ENCODE data around the gene SYCP3. TPM values are rescaled to one million over a fixed set of nuclear protein-coding genes. Genes with fewer than 3 reads are reported as not detected.

Gene SYCP3
- total RNA-seq, 1 donor from 2014 or later, result 0.64 TPM

DNA sequence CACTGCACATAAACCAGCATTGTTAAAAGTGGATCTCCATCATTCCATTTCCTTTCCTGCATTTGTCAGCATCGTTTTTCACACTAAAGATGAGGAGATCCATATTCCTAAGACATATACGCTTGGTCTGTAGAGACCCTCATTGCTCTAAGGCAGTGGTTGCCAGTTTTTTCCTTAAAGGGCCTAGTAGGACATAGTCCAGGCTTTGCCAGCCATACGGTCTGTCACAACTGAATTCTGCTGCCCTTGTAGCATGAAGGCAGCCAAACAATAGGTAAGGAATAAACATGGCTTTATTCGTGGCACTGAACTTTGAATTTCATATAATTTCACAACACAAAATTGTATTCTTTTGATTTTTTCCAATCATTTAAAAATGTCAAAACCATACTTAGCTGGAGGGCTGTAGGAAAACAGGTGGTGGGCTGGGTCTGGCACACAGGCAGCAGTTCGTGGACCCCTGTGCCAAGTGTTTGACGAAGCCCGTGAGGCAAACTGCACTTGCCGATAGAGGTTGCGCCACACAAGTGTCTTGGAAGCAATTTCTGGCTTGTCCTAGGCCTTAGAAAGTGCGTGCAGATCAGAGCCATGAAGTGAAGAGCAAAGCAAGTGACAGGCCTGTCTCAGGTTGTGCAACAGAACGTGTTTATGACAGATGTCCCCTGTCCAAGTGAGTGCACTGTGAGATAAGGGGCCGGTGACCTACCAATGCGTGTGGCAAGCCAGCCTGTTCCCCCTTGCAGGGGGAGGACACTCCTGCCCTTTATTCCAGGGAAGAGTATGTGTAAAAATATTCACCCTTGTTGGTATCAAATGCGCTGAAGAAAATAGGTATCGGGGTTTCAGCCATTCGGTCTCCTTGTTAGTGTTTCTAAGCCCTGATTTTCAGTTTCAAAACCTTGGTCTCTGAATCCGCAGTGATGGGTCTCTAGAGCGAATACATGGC, 42.7 kb downstream of the SYCP3 start:
- intact Hi-C loops (cut with DNase I), result no loop called here
- TF ChIP-seq, protein P1, sequence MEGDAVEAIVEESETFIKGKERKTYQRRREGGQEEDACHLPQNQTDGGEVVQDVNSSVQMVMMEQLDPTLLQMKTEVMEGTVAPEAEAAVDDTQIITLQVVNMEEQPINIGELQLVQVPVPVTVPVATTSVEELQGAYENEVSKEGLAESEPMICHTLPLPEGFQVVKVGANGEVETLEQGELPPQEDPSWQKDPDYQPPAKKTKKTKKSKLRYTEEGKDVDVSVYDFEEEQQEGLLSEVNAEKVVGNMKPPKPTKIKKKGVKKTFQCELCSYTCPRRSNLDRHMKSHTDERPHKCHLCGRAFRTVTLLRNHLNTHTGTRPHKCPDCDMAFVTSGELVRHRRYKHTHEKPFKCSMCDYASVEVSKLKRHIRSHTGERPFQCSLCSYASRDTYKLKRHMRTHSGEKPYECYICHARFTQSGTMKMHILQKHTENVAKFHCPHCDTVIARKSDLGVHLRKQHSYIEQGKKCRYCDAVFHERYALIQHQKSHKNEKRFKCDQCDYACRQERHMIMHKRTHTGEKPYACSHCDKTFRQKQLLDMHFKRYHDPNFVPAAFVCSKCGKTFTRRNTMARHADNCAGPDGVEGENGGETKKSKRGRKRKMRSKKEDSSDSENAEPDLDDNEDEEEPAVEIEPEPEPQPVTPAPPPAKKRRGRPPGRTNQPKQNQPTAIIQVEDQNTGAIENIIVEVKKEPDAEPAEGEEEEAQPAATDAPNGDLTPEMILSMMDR (IDR thresholded peaks at IDR 0.05), result no peak
- no peaks in the 10 kb centered on the region for H3K36me3 ChIP-seq
- DNase-seq, result peak; percentile 70
- H3K27ac ChIP-seq, result peak overlapping the region; percentile 92
- no peaks in the 10 kb centered on the region for H3K27me3 ChIP-seq
- H3K9me3 ChIP-seq, result no peaks in the 10 kb centered on the region
- peak overlapping the region; percentile 92 for H3K4me3 ChIP-seq
- H3K4me1 ChIP-seq, result peaks cover 16% of the 10 kb centered on the region
- peak; percentile 33 for ATAC-seq

DNA sequence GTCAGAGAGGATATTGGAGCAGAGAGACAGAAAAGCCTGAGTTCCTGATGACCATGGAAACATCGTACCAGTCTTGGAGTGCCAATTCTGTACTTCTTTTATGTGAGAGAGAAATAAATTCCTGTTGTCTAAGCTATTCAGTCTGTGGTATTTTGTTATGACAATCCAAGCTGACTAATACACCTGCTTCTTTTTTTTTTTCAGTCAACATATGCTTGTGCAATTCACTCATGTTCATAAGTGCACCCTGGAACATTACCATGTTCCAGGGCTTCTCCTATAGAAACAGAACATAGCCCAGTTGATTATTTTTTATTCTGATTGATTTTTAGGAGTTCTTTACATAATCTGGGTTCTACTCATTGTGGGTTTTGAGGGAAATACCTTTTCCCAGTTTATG, 43.6 kb downstream of the SYCP3 start:
- DNase-seq (no peak), ATAC-seq (no peak)
- H3K4me3 ChIP-seq, result no peak overlapping the region
- H3K27ac ChIP-seq, result no peak overlapping the region
- H3K27me3 ChIP-seq, result no peaks in the 10 kb centered on the region
- peaks cover 12% of the 10 kb centered on the region for H3K4me1 ChIP-seq
- no peaks in the 10 kb centered on the region for H3K36me3 ChIP-seq
- TF ChIP-seq, protein P1 (IDR thresholded peaks at IDR 0.05), result no peak
- no peaks in the 10 kb centered on the region for H3K9me3 ChIP-seq
- intact Hi-C loops (cut with DNase I), result no loop called here

DNA sequence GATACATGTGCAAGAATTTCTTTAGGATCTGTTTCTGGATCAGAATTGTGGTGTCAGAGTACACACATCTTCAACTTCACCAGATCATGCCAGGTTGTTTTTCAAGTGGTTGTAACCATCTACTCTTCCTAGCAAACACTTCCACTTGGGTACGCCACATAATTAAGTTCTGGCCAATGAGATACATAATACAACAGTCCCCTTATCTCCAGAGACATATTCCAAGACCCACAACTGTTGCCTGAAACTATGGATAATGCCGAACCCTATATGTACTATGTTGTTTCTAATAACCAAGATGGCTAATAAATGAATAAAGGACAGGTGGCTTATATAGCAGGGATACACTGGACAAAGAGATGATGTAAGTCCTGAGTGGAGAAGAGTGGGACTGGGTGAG, 44.3 kb downstream of the SYCP3 start:
- intact Hi-C loops (cut with DNase I), result no loop called here
- Histone ChIP-seq H3K9me3 (no peaks in the 10 kb centered on the region), H3K27me3 (no peaks in the 10 kb centered on the region), H3K4me1 (peaks cover 12% of the 10 kb centered on the region), H3K27ac (no peak overlapping the region), H3K4me3 (no peak overlapping the region), H3K36me3 (no peaks in the 10 kb centered on the region)
- TF ChIP-seq, protein P1 (IDR thresholded peaks at IDR 0.05), result no peak
- DNase-seq, result no peak
- ATAC-seq, result no peak

DNA sequence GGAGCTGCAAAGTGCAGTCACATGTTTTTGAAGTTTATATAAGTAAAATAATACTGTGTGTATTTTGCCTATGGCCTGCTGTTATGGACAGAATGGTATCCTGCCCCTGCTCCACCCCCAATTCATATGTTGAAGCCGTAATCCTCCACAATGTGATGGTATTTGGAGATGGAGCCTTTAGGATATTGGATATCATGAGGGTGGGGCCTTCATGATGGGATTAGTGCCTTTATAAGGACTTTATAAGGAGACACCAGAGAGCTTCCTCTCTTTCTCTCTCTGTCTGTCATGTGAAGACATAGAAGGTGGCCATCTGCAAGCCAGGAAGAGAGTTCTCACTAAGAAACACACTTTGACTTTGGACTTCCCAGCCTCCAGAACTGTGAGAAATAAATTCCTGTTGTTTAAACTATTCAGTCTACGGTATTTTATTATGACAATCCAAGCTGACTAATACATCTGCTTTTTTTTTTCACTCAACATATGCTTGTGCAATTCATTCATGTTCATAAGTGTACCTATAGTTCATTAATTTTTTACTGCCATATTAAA, 44.9 kb downstream of the SYCP3 start:
- Histone ChIP-seq H3K36me3 (no peaks in the 10 kb centered on the region), H3K27ac (no peak overlapping the region), H3K4me3 (no peak overlapping the region), H3K27me3 (no peaks in the 10 kb centered on the region), H3K9me3 (no peaks in the 10 kb centered on the region), H3K4me1 (peaks cover 12% of the 10 kb centered on the region)
- TF ChIP-seq, protein P1 (IDR thresholded peaks at IDR 0.05), result no peak
- intact Hi-C loops (cut with DNase I), result no loop called here
- DNase-seq (no peak), ATAC-seq (no peak)

DNA sequence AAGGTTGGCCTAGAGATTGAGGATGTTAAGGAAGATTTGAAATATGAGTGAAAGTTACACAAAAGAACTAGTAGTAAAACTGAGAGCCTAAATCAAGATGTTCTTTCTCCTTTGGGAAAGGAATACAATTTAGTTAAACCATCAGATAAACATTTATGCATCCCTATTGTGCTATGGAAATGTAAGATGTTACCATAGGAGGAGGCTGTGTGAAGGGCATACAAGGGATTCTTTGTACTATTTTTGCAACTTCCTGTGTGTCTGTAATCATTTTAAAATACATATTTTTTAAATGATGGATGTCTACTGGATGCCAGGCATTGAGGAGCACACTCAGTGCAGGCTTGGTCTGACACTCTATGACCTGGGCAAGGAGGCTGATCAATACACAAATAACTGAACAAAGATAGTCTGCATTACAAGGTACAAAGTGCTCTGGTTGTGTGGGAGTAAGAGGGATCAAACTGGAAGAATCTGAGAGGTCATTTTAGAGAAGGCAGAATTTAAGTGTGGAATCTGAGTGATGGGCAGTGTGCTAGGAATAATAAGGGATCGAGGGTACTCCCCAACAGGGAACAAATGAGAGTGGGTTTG, 47.7 kb downstream of the SYCP3 start:
- ATAC-seq, result no peak
- intact Hi-C loops (cut with DNase I), result no loop called here
- H3K4me1 ChIP-seq, result peaks cover 4% of the 10 kb centered on the region

More for the DNA sequence above, 47.7 kb downstream of the SYCP3 start:
- no peaks in the 10 kb centered on the region for H3K9me3 ChIP-seq
- no peaks in the 10 kb centered on the region for H3K27me3 ChIP-seq
- TF ChIP-seq, protein P1 (IDR thresholded peaks at IDR 0.05), result no peak
- H3K36me3 ChIP-seq, result no peaks in the 10 kb centered on the region
- no peak for DNase-seq
- no peak overlapping the region for H3K4me3 ChIP-seq
- no peak overlapping the region for H3K27ac ChIP-seq
